Endothelial cell of umbilical vein (primary cell): ENCODE results near the gene CROT. TPM values are rescaled to one million over a fixed set of nuclear protein-coding genes. Genes with fewer than 3 reads are reported as not detected.

ENCODE experiments used
- BruUV-seq: library from RNA; stranded (reverse); fragments of 400-500 nt; replicated peaks from 2 replicates; lab custom pipeline; 2021; lab: Mats Ljungman, UMichigan
- CTCF ChIA-PET: fragments of 300-600, 350-600 bp; sonication (Branson Sonifier 250); formaldehyde crosslinking; loops from one replicate; lab custom pipeline; 2021; ENCODE audit warnings: antibody characterized with exemption, inconsistent platforms; lab: Charles Lee
- POLR2A ChIA-PET: fragments of 300-600, 350-600 bp; sonication (Branson Sonifier 250); formaldehyde crosslinking; loops from one replicate; lab custom pipeline; 2021; ENCODE audit warnings: antibody characterized with exemption, inconsistent platforms; lab: Charles Lee
- DNase-seq: peaks from one replicate; pipeline ENCODE4 v3.0.0-alpha.2; 2011; ENCODE audit warnings: low read depth, low spot score
- FAIRE-seq: peaks from 2 replicates; lab custom pipeline; 2011; peaks lifted over from hg19 to GRCh38; lab: Jason Lieb, UNC
- H2AFZ ChIP-seq: 2 replicates; pipeline ENCODE4 v1.6.0; 2012; ENCODE audit warnings: low read depth, low read length, control low read depth, inconsistent platforms
- H3K27ac ChIP-seq: 2 replicates; pipeline ENCODE4 v1.5.1; 2011; ENCODE audit warnings: low read depth, mild to moderate bottlenecking, control low read depth, low read length, moderate library complexity; ENCODE audit not compliant: insufficient read depth
- H3K27me3 ChIP-seq, 2 experiments: 2 replicates each; pipeline versions ENCODE4 v1.6.0 to v1.6.1; 2011; ENCODE audit warnings: low read length in 2 of 2, mixed read lengths in 1 of 2; ENCODE audit not compliant: control insufficient read depth in 2 of 2, insufficient read depth in 2 of 2
- H3K36me3 ChIP-seq, 2 experiments: 2 replicates in 1 of 2; 3 replicates in 1 of 2; pipeline ENCODE4 v1.5.1; 2011; ENCODE audit warnings: low read length in 2 of 2, mild to moderate bottlenecking in 1 of 2, moderate library complexity in 1 of 2; ENCODE audit not compliant: control insufficient read depth in 2 of 2, insufficient read depth in 2 of 2; ENCODE audit errors: extremely low read depth in 1 of 2
- H3K4me1 ChIP-seq: 3 replicates; pipeline ENCODE4 v1.5.1; 2011; ENCODE audit warnings: mild to moderate bottlenecking, low read length; ENCODE audit not compliant: control insufficient read depth, insufficient read depth; ENCODE audit errors: extremely low read depth
- H3K4me2 ChIP-seq: 2 replicates; pipeline ENCODE4 v1.6.1; 2011; ENCODE audit warnings: low read length, control low read depth, mixed read lengths; ENCODE audit not compliant: insufficient read depth
- H3K4me3 ChIP-seq, 3 experiments: fragments of 200-600 bp in 1 of 3; sonication (generic), shearing (Covaris generic) in 1 of 3; replicated peaks in 1 of 3; 2 replicates each; pipeline ENCODE4 v1.5.1; 2011 to 2016; ENCODE audit warnings: control low read depth in 3 of 3, low read length in 3 of 3, mild to moderate bottlenecking in 2 of 3, inconsistent platforms in 1 of 3, low read depth in 1 of 3, moderate library complexity in 1 of 3; ENCODE audit not compliant: insufficient read depth in 1 of 3
- H3K79me2 ChIP-seq: 2 replicates; pipeline ENCODE4 v1.6.0; 2012; ENCODE audit warnings: low read length, inconsistent platforms; ENCODE audit not compliant: control insufficient read depth, insufficient read depth
- H3K9ac ChIP-seq: replicated peaks from 2 replicates; pipeline ENCODE3; 2011; ENCODE audit warnings: low read length, control low read depth; ENCODE audit not compliant: insufficient read depth; ENCODE audit errors: extremely low read depth
- H3K9me1 ChIP-seq: replicated peaks from 3 replicates; pipeline ENCODE4 v1.6.0; 2011; ENCODE audit warnings: mild to moderate bottlenecking, low read length; ENCODE audit not compliant: control insufficient read depth, insufficient read depth; ENCODE audit errors: extremely low read depth
- H3K9me3 ChIP-seq: replicated peaks from 2 replicates; pipeline ENCODE4 v1.5.1; 2012; ENCODE audit warnings: low read length, inconsistent platforms; ENCODE audit not compliant: control insufficient read depth, insufficient read depth
- H4K20me1 ChIP-seq: replicated peaks from 2 replicates; pipeline ENCODE3; 2011; ENCODE audit warnings: mild to moderate bottlenecking, low read length; ENCODE audit not compliant: control insufficient read depth, insufficient read depth; ENCODE audit errors: extremely low read depth
- CTCF ChIP-seq, 2 donors: IDR thresholded peaks; 1 replicate in 1 of 2; 2 replicates in 1 of 2; pipeline ENCODE4 v1.5.1; 2011; ENCODE audit warnings: low read length in 2 of 2, mild to moderate bottlenecking in 2 of 2, moderate library complexity in 2 of 2, control low read depth in 1 of 2, inconsistent platforms in 1 of 2, low read depth in 1 of 2; ENCODE audit not compliant: insufficient read depth in 1 of 2; ENCODE audit errors: extremely low read depth in 1 of 2
- EZH2 ChIP-seq: IDR thresholded peaks from 2 replicates; pipeline ENCODE4 v1.6.1; 2012; ENCODE audit warnings: borderline replicate concordance, low read depth, mild to moderate bottlenecking, moderate library complexity, low read length, inconsistent platforms; ENCODE audit not compliant: severe bottlenecking
- FOS ChIP-seq: IDR thresholded peaks from 2 replicates; pipeline ENCODE4 v1.6.1; 2011; ENCODE audit warnings: mild to moderate bottlenecking, low read length, moderate library complexity, borderline replicate concordance; ENCODE audit not compliant: insufficient read depth
- GATA2 ChIP-seq: IDR thresholded peaks from 2 replicates; pipeline ENCODE4 v1.7.0; 2011; ENCODE audit warnings: low read depth, mild to moderate bottlenecking, moderate library complexity, mixed read lengths, low read length; ENCODE audit not compliant: insufficient read length, insufficient read depth
- JUN ChIP-seq: IDR thresholded peaks from 2 replicates; pipeline ENCODE4 v1.6.1; 2011; ENCODE audit warnings: borderline replicate concordance, low read depth; ENCODE audit not compliant: insufficient read length, insufficient read depth
- MYC ChIP-seq: IDR thresholded peaks from one replicate; pipeline ENCODE4 v1.6.1; 2011; ENCODE audit warnings: mild to moderate bottlenecking, low read depth, low read length
- POLR2A ChIP-seq: IDR thresholded peaks from 2 replicates; pipeline ENCODE4 v1.6.1; 2012; ENCODE audit warnings: low read depth, mild to moderate bottlenecking, control low read depth, low read length
- POLR2AphosphoS5 ChIP-seq: IDR thresholded peaks from 2 replicates; pipeline ENCODE4 v1.6.1; 2012; ENCODE audit warnings: low read depth, mild to moderate bottlenecking, control low read depth, low read length, moderate library complexity; ENCODE audit not compliant: insufficient read depth
- dilution Hi-C: fragments of 300-500 bp; cut with MboI; formaldehyde crosslinking; loops from one replicate; pipeline ENCODE4 v1.15.0; 2019; ENCODE audit warnings: low sequenced_read_pairs; ENCODE audit not compliant: extremely low pct_ligation_motif_present
- intact Hi-C: fragments of 100-400 bp; cut with micrococcal nuclease; formaldehyde crosslinking; loops from one replicate; pipeline ENCODE4 v1.10.0; 2022
- polyA plus RNA-seq, 4 experiments: library from polyadenylated mRNA; depleted of rRNA in 3 of 4; stranded (reverse) in 3 of 4; unstranded in 1 of 4; fragments of >200 nt; gene quantifications; 2 replicates each; pipeline versions ENCODE4 v1.2.1 to v1.2.3, GENCODE V29; 2011 to 2012; ENCODE audit warnings: missing spikeins in 1 of 4
- total RNA-seq: library from RNA; stranded (reverse); gene quantifications from 2 replicates; pipeline ENCODE4 v1.2.3, GENCODE V29; 2021
- TF ChIP-seq, protein P1 (sequence below): IDR thresholded peaks from 2 replicates; pipeline ENCODE4 v1.6.1; 2011; ENCODE audit not compliant: insufficient read depth, insufficient read length

CROT gene
- total and polyA plus RNA-seq, 2 donors (not counting 3 experiments of a cell fraction or from before 2014, with no cell fraction given) = 3.3 to 6.6 TPM

GRCh38 chr7:87316097-87316700 lies 29.3 kb upstream of the CROT start:
- no peaks in the 10 kb centered on the region for H3K36me3 ChIP-seq
- TF ChIP-seq JUN (no peak), GATA2 (no peak), POLR2A (no peak), EZH2 (no peak), POLR2AphosphoS5 (no peak), CTCF (IDR thresholded peaks at IDR 0.05; ENCODE audit: extremely low read depth in 1 of 2, insufficient read depth in 1 of 2, low read depth in 1 of 2, low read length in 2 of 2) (no peak), FOS (no peak), MYC (no peak)
- TF ChIP-seq, protein P1, sequence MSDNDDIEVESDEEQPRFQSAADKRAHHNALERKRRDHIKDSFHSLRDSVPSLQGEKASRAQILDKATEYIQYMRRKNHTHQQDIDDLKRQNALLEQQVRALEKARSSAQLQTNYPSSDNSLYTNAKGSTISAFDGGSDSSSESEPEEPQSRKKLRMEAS = no peak
- no peak overlapping the region for H3K9ac ChIP-seq
- H3K4me2 ChIP-seq = no peak overlapping the region
- no peaks in the 10 kb centered on the region for H3K9me1 ChIP-seq
- no peaks in the 10 kb centered on the region for H3K79me2 ChIP-seq
- H2AFZ ChIP-seq = no peak overlapping the region
- no peak for DNase-seq
- BruUV-seq = no TSS peak
- H3K27me3 ChIP-seq = no peaks in the 10 kb centered on the region
- H3K4me3 ChIP-seq = no peak overlapping the region
- peaks cover 3% of the 10 kb centered on the region for H3K4me1 ChIP-seq
- intact Hi-C loops (no loop called here), dilution Hi-C loops (loop anchor here (25.0 kb wide), 1 partner anchor 96 kb away; no protein-coding TSS in a partner anchor)
- ChIA-PET CTCF (interaction anchor here (1.4 to 10.2 kb wide), 2 partner anchors 11 to 100 kb away, joined by 3 to 299 read pairs; no protein-coding TSS in a partner anchor), POLR2A (no interaction called here)
- H4K20me1 ChIP-seq = no peaks in the 10 kb centered on the region
- FAIRE-seq = no peak
- no peak overlapping the region for H3K27ac ChIP-seq
- H3K9me3 ChIP-seq = no peaks in the 10 kb centered on the region
